Testis (tissue), 2 donors: Measurements from ENCODE around the gene NBEA.

Experiments
- POLR2A ChIP-seq: fragments of 450-650 bp; IDR thresholded peaks from one replicate; pipeline ENCODE4 v1.6.1; 2017; ENCODE audit warnings: antibody characterized with exemption, mild to moderate bottlenecking, moderate library complexity
- TF ChIP-seq, protein P1 (sequence below), 3 experiments: fragments of 450-650 bp in 2 of 3; fragments of 200-600 bp in 1 of 3; sonication (generic) in 1 of 3; IDR thresholded peaks; one replicate each; pipeline ENCODE4 v1.5.1; 2016 to 2019; ENCODE audit warnings: antibody characterized with exemption in 3 of 3, mild to moderate bottlenecking in 2 of 3, moderate library complexity in 1 of 3

DNA sequence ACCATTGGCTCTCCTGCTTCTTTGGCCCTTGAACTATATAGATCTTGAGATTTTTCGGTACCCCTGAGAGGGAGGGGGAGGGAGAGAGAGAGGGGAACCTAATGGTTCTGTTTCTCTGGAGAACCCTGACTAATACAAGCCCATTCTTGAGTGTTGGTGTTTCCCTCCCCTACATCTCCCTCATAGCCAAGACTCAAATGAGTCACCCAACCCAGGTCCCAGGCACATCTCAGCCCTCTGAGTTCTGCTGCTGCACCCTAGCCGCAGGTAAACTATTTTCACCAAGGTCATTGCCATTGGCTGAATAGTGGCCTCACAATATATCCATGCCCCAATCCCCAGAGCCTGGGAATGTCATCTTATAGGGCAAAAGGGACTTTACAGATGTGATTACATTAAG is 760.2 kb downstream of the NBEA start:
- TF ChIP-seq, protein P1, sequence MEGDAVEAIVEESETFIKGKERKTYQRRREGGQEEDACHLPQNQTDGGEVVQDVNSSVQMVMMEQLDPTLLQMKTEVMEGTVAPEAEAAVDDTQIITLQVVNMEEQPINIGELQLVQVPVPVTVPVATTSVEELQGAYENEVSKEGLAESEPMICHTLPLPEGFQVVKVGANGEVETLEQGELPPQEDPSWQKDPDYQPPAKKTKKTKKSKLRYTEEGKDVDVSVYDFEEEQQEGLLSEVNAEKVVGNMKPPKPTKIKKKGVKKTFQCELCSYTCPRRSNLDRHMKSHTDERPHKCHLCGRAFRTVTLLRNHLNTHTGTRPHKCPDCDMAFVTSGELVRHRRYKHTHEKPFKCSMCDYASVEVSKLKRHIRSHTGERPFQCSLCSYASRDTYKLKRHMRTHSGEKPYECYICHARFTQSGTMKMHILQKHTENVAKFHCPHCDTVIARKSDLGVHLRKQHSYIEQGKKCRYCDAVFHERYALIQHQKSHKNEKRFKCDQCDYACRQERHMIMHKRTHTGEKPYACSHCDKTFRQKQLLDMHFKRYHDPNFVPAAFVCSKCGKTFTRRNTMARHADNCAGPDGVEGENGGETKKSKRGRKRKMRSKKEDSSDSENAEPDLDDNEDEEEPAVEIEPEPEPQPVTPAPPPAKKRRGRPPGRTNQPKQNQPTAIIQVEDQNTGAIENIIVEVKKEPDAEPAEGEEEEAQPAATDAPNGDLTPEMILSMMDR (IDR thresholded peaks at IDR 0.05) = no peak
- no peak for TF ChIP-seq POLR2A
